KOPT-K1 (cell line): ENCODE results near the gene BTBD2.

Experiments
- H3K27ac ChIP-seq: fragments of 200-600 bp; sonication (generic); 2 replicates; pipeline ENCODE4 v1.5.1; 2016; ENCODE audit warnings: antibody characterized with exemption, mild to moderate bottlenecking, low read depth, low read length; ENCODE audit not compliant: poor library complexity, severe bottlenecking
- H3K36me3 ChIP-seq: fragments of 200-600 bp; sonication (generic); 2 replicates; pipeline ENCODE4 v1.5.1; 2017; ENCODE audit warnings: antibody characterized with exemption, mild to moderate bottlenecking, low read length, moderate library complexity; ENCODE audit not compliant: insufficient read depth
- H3K9me3 ChIP-seq: fragments of 200-600 bp; sonication (generic); 2 replicates; pipeline ENCODE4 v1.5.1; 2017; ENCODE audit warnings: antibody characterized with exemption, low read length, mild to moderate bottlenecking; ENCODE audit not compliant: insufficient read depth, poor library complexity, severe bottlenecking

BTBD2 gene

GRCh38 chr19:1979017-1979416 lies 36.5 kb downstream of the BTBD2 start:
- Histone ChIP-seq H3K36me3 (peaks cover 93% of the 10 kb centered on the region), H3K9me3 (no peaks in the 10 kb centered on the region), H3K27ac (no peak overlapping the region)

GRCh38 chr19:1978346-1978894 lies 37.1 kb downstream of the BTBD2 start:
- Histone ChIP-seq H3K36me3 (peaks cover 92% of the 10 kb centered on the region), H3K27ac (no peak overlapping the region), H3K9me3 (no peaks in the 10 kb centered on the region)

DNA sequence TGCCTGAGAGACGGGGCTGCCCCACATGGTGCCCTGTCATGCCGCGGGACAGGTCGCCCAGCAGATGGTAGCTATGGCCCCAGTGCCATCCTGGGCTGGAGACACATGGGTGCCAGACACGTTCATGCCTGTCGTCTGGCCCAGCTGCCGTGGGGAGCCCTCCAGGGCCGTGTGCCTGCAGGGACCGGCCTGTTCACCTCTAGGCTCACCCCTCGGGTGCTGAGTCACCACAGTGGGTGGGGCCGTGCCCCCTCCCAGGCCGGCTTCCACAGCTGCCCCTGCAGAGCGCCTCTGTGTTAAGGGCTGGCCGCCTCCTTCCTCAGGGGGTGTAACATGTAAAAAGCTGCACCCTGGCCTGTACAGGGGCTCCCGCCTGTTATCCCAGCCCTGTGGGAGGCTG lies 38.4 kb downstream of the BTBD2 start:
- H3K27ac ChIP-seq, result no peak overlapping the region
- no peaks in the 10 kb centered on the region for H3K9me3 ChIP-seq
- H3K36me3 ChIP-seq, result peaks cover 86% of the 10 kb centered on the region

DNA sequence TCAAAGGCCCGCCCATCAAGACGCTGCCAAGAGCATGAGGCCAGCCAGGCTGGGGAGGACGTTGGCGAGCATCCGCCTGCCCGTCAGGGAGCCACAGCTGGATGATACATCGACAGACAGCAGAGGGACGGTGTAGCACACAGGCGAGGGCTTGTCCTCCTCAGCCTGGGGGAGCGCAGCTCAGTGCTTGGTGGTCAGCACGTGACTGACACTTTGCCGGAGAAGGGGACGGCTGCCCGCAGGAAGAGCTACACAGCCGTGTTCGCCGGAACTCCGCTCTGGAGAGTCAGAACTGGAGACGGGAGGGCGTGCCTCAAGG lies 40.4 kb downstream of the BTBD2 start:
- Histone ChIP-seq H3K27ac (no peak overlapping the region), H3K9me3 (no peaks in the 10 kb centered on the region), H3K36me3 (peaks cover 84% of the 10 kb centered on the region)

- no peaks in the 10 kb centered on the region for H3K9me3 ChIP-seq
- H3K36me3 ChIP-seq, result peaks cover 83% of the 10 kb centered on the region
- no peak overlapping the region for H3K27ac ChIP-seq
Measured at GRCh38 chr19:1974381-1975161, 40.9 kb downstream of the BTBD2 start.

- Histone ChIP-seq H3K9me3 (no peaks in the 10 kb centered on the region), H3K36me3 (peaks cover 54% of the 10 kb centered on the region), H3K27ac (no peak overlapping the region)
Measured at GRCh38 chr19:1970806-1971502, 44.6 kb downstream of the BTBD2 start.

- peaks cover 46% of the 10 kb centered on the region for H3K36me3 ChIP-seq
- H3K9me3 ChIP-seq, result no peaks in the 10 kb centered on the region
- H3K27ac ChIP-seq, result no peak overlapping the region
Measured at GRCh38 chr19:1970003-1970805, 45.3 kb downstream of the BTBD2 start.

DNA sequence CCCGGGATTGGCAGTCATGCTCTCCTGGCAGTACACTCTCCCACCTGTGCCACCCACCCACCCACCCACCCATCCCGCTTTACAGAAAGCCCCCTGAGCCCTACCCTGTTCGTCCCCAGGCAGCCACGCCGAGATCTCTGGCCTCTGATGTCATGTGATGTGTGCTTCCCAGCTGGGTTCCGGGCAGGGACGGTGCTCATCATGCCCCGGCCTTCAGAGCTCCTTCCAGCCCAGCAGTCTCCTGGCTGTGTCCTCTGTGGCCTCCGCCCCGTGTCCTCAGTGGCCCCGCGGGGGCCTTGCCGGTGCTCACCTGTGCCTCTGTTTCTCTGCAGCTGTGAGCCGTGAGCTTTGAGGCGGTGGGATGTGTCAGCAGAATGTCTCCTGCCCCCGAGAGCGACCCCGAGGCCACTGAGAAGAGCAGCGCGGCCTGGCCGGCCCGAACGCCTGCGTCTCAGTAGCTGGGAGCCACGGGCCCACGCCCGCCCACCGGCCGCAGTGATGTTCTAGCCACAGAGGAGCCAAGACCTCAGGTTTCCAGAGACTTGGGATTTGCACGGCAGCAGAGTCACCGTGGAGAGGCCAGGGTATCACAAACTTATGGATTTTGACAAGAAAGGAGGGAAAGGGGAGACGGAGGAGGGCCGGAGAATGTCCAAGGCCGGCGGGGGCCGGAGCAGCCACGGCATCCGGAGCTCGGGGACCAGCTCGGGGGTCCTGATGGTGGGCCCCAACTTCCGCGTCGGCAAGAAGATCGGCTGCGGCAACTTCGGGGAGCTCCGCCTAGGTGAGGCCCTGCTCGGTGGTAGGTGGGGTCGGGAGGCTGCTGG lies 46.1 kb downstream of the BTBD2 start:
- Histone ChIP-seq H3K9me3 (no peaks in the 10 kb centered on the region), H3K36me3 (peaks cover 41% of the 10 kb centered on the region), H3K27ac (no peak overlapping the region)

DNA sequence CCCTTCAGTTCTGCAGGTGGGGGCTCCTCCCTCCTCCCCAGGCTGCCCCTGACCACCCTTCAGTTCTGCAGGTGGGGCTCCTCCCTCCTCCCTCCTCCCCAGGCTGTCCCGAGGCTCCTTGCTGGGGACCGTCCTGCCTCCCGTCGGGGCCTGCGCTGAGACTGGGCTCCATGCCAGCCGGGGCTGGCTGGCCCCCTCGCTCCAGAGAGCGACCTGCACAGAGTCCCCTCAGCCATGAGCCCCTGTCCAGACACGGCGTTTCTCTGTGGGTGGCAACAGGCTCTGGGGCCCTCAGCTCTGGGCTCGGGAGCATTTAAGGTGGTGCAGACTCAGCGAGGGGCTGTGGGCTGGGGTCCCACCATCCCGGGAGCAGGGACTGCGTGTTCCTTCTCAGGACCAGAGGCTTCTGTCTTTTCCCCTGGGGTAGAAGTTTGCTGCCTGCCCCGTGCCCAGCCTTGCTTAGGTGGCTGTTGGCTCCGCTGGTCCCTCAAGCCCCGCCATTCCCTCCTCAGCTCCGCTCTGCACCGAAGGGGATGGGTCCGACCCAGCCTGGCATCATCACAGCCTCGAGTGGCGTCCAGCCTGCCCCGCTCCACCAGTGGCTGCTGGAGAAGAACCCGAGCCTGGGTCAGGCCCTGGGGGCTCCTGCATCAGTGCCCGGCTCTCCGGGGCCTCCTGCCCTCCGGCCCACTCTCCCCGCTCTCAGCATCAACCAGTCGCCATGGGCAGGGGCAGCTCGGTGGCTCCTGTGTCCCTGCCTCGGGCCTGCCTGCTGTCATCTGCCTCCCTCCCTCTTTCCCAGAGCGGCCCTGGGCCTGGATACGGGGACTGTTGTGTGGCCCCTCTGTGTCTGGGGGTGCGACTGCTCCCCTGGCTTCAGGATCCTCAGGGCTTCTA lies 47.0 kb downstream of the BTBD2 start:
- Histone ChIP-seq H3K9me3 (no peaks in the 10 kb centered on the region), H3K36me3 (peaks cover 41% of the 10 kb centered on the region), H3K27ac (no peak overlapping the region)

- Histone ChIP-seq H3K9me3 (no peaks in the 10 kb centered on the region), H3K27ac (peak overlapping the region; percentile 63), H3K36me3 (peaks cover 41% of the 10 kb centered on the region)
Measured at GRCh38 chr19:1967087-1967608, 48.4 kb downstream of the BTBD2 start.

- no peak overlapping the region for H3K27ac ChIP-seq
Measured at GRCh38 chr19:1962674-1963073, 52.8 kb downstream of the BTBD2 start.

DNA sequence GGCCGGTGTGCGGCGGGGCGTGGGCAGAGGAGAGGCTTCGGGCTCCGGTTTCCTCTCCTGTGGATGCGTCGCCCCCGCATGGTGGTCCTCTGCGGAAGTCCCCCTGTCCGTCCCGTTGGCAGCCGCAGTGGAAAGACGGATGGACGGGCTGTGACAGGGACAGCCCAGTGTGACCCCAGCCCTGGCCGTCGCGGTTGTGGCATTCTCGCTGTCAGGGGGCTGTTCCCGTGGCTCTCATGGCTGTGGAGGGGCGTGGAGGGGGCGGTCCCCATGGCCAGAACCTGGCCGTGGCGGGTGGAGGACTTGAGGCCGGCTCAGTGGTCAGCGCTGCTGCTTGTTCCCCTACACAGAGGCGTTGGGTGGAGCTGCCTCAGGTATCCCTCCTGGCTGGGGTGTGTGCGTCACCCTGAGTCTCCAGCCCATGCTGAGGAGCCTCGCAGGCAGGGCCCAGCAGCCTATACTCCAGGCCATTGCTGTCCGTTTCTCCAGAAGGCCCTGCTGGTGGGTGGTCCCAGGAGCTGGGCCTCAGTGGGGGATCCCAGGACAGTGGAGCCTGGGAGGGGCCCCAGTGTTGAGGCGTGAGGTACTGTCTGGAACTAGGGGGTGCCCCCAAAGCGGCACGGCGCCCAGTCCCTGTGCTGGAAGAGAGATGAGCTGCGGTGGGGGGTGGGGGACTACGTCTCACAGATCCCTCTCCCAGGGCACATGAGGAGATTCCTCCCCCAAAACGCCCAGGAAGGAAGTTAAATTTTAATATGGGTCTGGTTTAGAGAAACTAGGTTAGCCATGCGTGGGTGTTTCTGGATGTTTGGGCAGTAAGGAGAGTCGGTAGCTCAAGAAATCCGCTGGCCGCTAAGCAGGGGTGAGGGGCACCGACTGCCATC lies 54.3 kb downstream of the BTBD2 start:
- no peaks in the 10 kb centered on the region for H3K9me3 ChIP-seq
- no peak overlapping the region for H3K27ac ChIP-seq
- H3K36me3 ChIP-seq, result peaks cover 26% of the 10 kb centered on the region

More at GRCh38 chr19:1962674-1963073, 52.8 kb downstream of the BTBD2 start:
- H3K36me3 ChIP-seq, result peaks cover 26% of the 10 kb centered on the region
- H3K9me3 ChIP-seq, result no peaks in the 10 kb centered on the region
